Right kidney (tissue), 9 donors: ENCODE measurements around the gene OR52I1.

Experiments
- DNase-seq: peaks from one replicate; pipeline ENCODE4 v3.0.0-alpha.2; 2016
- long read RNA-seq, 8 donors: transcript quantifications; one replicate each; lab custom pipeline, GENCODE V29; 2026

OR52I1 gene
- long read RNA-seq, donor 1: 0 reads
- long read RNA-seq, donor 2: 0 reads
- long read RNA-seq, donor 3: 0 reads
- long read RNA-seq, donor 4, partial matches to known transcripts: 0 of 1 reads
- long read RNA-seq, donor 4, other reads (novel, unspliced or antisense): 0 of 1 reads
- long read RNA-seq, donor 5: 0 reads
- long read RNA-seq, donor 6: 0 reads
- long read RNA-seq, donor 7: 0 reads
- long read RNA-seq, donor 8: 0 reads

- no peak for DNase-seq
Measured at GRCh38 chr11:4593739-4594138, at the start of gene OR52I1. TSS of gene OR52I1 (plus strand) at chr11:4594039. CDS start at chr11:4594039, 0 bp downstream.

- DNase-seq: no peak
Measured at GRCh38 chr11:4544891-4545290, 48.9 kb upstream of the OR52I1 start, which contains the start of gene OR52M1. TSS of gene OR52M1 (plus strand) at chr11:4545191. CDS start at chr11:4545191, 0 bp downstream.

GRCh38 chr11:4546878-4547277, 47.0 kb upstream of the OR52I1 start:
- no peak for DNase-seq

- no peak for DNase-seq
Measured at GRCh38 chr11:4547416-4547815, 46.4 kb upstream of the OR52I1 start.

- no peak for DNase-seq
Measured at GRCh38 chr11:4551346-4551979, 42.4 kb upstream of the OR52I1 start.

GRCh38 chr11:4559527-4560440, 34.1 kb upstream of the OR52I1 start:
- DNase-seq: peak; percentile 3

GRCh38 chr11:4560467-4560866, 33.4 kb upstream of the OR52I1 start:
- no peak for DNase-seq

GRCh38 chr11:4565371-4565770, 28.5 kb upstream of the OR52I1 start:
- no peak for DNase-seq

- no peak for DNase-seq
Measured at GRCh38 chr11:4569075-4569474, 24.8 kb upstream of the OR52I1 start.

- DNase-seq: no peak
Measured at GRCh38 chr11:4576880-4577279, 17.0 kb upstream of the OR52I1 start.

- no peak for DNase-seq
Measured at GRCh38 chr11:4577761-4578160, 16.1 kb upstream of the OR52I1 start.

- no peak for DNase-seq
Measured at GRCh38 chr11:4578624-4579023, 15.2 kb upstream of the OR52I1 start.

GRCh38 chr11:4580124-4580523, 13.7 kb upstream of the OR52I1 start:
- DNase-seq: no peak

GRCh38 chr11:4581443-4581842, 12.4 kb upstream of the OR52I1 start, which contains the start of gene OR52I2:
TSS of gene OR52I2 (plus strand) at chr11:4581743.
- DNase-seq: no peak

GRCh38 chr11:4589017-4589416, 4.8 kb upstream of the OR52I1 start:
- DNase-seq: no peak

GRCh38 chr11:4605057-4605456, 11.2 kb downstream of the OR52I1 start:
- DNase-seq: no peak

GRCh38 chr11:4606231-4607015, 12.6 kb downstream of the OR52I1 start:
- DNase-seq: no peak

GRCh38 chr11:4607096-4607495, 13.3 kb downstream of the OR52I1 start:
- no peak for DNase-seq

GRCh38 chr11:4607781-4608666, 14.2 kb downstream of the OR52I1 start, which contains the start of gene TRIM68:
TSS of gene TRIM68 (minus strand) at chr11:4608231. CDS start at chr11:4605504, 2,727 bp downstream.
- peak; percentile 87 for DNase-seq

GRCh38 chr11:4610258-4610935, 16.6 kb downstream of the OR52I1 start:
- no peak for DNase-seq
